ENCODE data around the gene BCKDHB.

Gene BCKDHB

DNA sequence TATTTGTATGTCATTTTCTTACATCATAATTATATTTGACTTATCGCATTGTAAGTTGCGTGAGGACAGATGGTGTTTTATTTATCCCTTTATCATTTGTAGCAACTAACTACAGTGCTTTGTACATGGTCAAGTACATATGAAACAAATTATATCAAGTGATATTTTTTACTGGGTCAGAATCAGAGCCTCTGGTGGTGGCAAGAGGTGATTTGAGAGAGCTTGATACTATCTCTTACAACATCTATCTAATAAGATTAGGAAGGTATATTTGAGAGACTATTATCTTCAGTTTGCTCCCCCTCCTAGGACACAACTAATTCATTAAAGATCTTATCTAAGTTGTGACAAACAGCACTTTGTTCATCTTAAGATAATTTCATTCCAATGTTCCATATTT is 47.7 kb downstream of the BCKDHB start:
- Histone ChIP-seq H3K36me3 (ENCODE audit: insufficient read depth, low read length) (no peaks in the 10 kb centered on the region), H3K4me2 (ENCODE audit: low read length) (no peak overlapping the region), H3K9ac (ENCODE audit: low read depth, low read length) (no peak overlapping the region), H3K4me3 (ENCODE audit: low read length) (no peak overlapping the region), H3K27me3 (ENCODE audit: control insufficient read depth, insufficient read depth, low read length) (no peaks in the 10 kb centered on the region), H3K4me1 (ENCODE audit: control insufficient read depth, insufficient read depth, low read length) (no peaks in the 10 kb centered on the region), H3K9me3 (replicated peaks; ENCODE audit: low read length) (no peaks in the 10 kb centered on the region)

DNA sequence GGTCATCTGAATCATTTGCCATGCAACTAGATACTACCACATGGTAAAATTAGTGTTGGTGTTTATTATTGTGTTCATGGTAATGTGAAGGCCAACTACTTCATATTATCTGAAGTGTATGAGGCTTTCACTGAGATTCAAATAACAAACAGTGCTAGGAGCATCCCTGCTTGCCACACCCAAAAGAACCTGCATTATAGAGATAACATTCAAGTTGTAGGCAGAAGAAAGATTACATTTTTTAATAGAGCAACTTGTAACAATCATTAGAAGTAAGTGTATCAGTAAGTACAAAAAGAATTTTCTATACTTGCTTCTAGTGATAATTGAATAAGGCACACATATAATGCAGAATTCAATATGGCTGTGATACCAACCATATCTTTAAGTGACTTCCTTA is 49.8 kb downstream of the BCKDHB start:
- no peaks in the 10 kb centered on the region for H3K27me3 ChIP-seq (ENCODE audit: control insufficient read depth, insufficient read depth, low read length)
- H3K9me3 ChIP-seq (replicated peaks; ENCODE audit: low read length) = no peaks in the 10 kb centered on the region
- H3K4me1 ChIP-seq (ENCODE audit: control insufficient read depth, insufficient read depth, low read length) = no peaks in the 10 kb centered on the region
- H3K4me2 ChIP-seq (ENCODE audit: low read length) = no peak overlapping the region
- H3K36me3 ChIP-seq (ENCODE audit: insufficient read depth, low read length) = no peaks in the 10 kb centered on the region
- H3K4me3 ChIP-seq (ENCODE audit: low read length) = no peak overlapping the region
- no peak overlapping the region for H3K9ac ChIP-seq (ENCODE audit: low read depth, low read length)

DNA sequence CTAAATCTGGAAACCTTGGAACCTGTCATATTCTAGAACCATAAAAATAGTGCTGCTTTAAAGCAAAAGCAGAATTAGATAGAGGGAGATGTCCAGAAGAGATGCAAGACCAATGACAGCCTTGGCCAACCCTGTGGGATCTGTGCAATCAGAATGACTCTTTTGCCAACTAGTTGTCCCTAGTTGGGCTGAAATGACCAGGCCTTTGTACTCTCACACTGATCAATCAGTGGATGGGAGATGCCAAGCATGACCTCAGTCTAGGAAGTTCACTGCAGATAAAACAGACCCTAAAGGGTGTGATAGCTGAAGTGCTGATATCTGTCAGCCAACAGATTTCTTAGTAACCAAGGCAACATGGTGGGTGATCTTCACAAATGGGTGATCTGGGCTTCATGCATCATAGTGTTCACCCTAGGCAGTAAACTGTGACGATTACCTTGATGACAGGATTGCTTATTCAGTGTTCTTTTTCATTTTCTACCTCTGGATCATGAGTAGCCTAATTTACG is 52.1 kb downstream of the BCKDHB start:
- H3K27me3 ChIP-seq (ENCODE audit: control insufficient read depth, insufficient read depth, low read length) = no peaks in the 10 kb centered on the region
- no peak overlapping the region for H3K9ac ChIP-seq (ENCODE audit: low read depth, low read length)
- peaks cover 5% of the 10 kb centered on the region for H3K4me1 ChIP-seq (ENCODE audit: control insufficient read depth, insufficient read depth, low read length)
- no peaks in the 10 kb centered on the region for H3K36me3 ChIP-seq (ENCODE audit: insufficient read depth, low read length)
- H3K4me2 ChIP-seq (ENCODE audit: low read length) = no peak overlapping the region
- no peaks in the 10 kb centered on the region for H3K9me3 ChIP-seq (replicated peaks; ENCODE audit: low read length)
- H3K4me3 ChIP-seq (ENCODE audit: low read length) = no peak overlapping the region

DNA sequence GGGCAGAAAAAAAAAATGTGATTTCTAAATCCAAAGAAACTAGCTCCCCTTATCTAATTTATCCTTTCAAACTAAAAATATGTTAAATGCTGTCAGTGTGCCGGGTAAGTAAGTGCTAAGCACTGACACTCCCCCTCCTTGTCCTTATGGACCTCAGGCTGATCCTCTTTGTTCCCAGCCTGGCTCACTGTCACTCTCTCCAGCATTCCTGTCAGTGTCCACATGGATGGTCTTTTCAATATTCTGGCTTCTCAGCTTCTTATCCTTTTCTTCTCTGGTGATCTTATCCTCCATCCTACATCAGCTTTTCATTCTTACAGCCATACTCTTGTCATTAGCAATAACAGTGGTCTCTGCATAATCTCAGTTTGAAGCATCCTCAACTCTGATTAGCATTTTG is 55.0 kb downstream of the BCKDHB start:
- no peak overlapping the region for H3K9ac ChIP-seq (ENCODE audit: low read depth, low read length)
- H3K4me2 ChIP-seq (ENCODE audit: low read length) = no peak overlapping the region
- H3K27me3 ChIP-seq (ENCODE audit: control insufficient read depth, insufficient read depth, low read length) = no peaks in the 10 kb centered on the region
- H3K4me1 ChIP-seq (ENCODE audit: control insufficient read depth, insufficient read depth, low read length) = peaks cover 30% of the 10 kb centered on the region
- no peaks in the 10 kb centered on the region for H3K9me3 ChIP-seq (replicated peaks; ENCODE audit: low read length)
- H3K4me3 ChIP-seq (ENCODE audit: low read length) = no peak overlapping the region
- no peaks in the 10 kb centered on the region for H3K36me3 ChIP-seq (ENCODE audit: insufficient read depth, low read length)

DNA sequence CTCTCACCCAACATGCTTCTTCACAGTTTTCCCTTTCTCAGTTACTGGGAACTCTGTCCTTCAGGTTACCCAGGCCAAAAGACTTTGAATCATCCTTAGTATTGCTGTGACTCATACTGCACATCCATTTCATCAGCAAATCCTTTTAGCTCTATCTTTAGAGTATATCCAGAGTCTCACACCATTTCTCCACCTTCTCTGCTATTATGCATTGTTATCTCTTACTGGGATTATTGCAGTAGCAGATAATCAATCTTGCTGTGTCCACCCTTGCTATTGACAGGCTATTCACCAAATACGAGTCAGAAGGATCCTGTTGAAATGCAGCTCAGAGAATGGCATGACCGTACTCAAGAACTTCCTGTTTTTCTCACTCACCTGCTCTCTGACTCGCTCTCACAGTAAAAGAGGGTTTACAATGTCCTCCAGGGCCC is 57.3 kb downstream of the BCKDHB start:
- H3K9ac ChIP-seq (ENCODE audit: low read depth, low read length) = peak overlapping the region; percentile 48
- H3K4me3 ChIP-seq (ENCODE audit: low read length) = peak overlapping the region; percentile 26
- H3K4me2 ChIP-seq (ENCODE audit: low read length) = peak overlapping the region; percentile 50
- peaks cover 30% of the 10 kb centered on the region for H3K4me1 ChIP-seq (ENCODE audit: control insufficient read depth, insufficient read depth, low read length)
- H3K36me3 ChIP-seq (ENCODE audit: insufficient read depth, low read length) = no peaks in the 10 kb centered on the region
- H3K9me3 ChIP-seq (replicated peaks; ENCODE audit: low read length) = no peaks in the 10 kb centered on the region
- H3K27me3 ChIP-seq (ENCODE audit: control insufficient read depth, insufficient read depth, low read length) = no peaks in the 10 kb centered on the region

DNA sequence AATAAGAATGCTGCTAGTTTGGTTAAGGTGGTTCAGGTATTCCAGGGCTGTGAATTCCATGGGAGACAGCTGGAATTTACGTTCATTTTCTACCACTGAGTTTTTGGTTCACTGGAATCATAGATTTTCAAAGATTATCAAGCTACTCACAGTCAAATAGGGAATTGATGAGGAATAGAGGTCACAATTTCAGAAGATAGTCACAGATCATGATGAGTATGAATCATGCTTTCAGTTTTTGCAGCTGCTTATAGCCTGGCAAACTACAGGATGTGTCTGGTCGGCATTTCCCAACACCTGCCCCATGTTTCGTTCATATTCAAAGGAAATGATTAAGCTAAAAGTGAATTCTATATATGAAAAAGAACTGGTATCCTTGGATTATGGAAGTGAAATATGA is 58.7 kb downstream of the BCKDHB start:
- Histone ChIP-seq H3K4me1 (ENCODE audit: control insufficient read depth, insufficient read depth, low read length) (peaks cover 30% of the 10 kb centered on the region), H3K4me3 (ENCODE audit: low read length) (no peak overlapping the region), H3K9me3 (replicated peaks; ENCODE audit: low read length) (no peaks in the 10 kb centered on the region), H3K4me2 (ENCODE audit: low read length) (peak overlapping the region; percentile 48), H3K36me3 (ENCODE audit: insufficient read depth, low read length) (no peaks in the 10 kb centered on the region), H3K27me3 (ENCODE audit: control insufficient read depth, insufficient read depth, low read length) (no peaks in the 10 kb centered on the region), H3K9ac (ENCODE audit: low read depth, low read length) (peak overlapping the region; percentile 49)

DNA sequence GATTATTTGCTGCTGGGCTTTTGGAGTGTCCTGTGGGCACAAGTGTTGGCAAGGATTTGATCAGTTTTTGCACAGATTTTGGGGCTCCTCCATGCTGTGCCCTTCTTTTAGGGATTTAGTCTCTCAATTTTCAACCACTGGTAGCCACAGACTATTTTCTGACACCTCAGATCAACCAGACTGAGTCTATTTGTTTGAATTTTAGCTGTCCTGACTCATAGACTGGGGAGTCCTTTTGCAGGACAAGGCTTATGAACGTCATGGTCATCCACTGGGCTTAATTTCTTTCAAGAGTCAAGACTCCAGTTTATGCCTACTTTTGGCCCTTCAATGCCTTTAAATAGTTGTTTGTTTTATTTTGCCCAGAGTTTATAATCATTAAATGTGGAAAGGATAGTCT is 59.3 kb downstream of the BCKDHB start:
- H3K4me1 ChIP-seq (ENCODE audit: control insufficient read depth, insufficient read depth, low read length) = peaks cover 30% of the 10 kb centered on the region
- no peaks in the 10 kb centered on the region for H3K9me3 ChIP-seq (replicated peaks; ENCODE audit: low read length)
- H3K9ac ChIP-seq (ENCODE audit: low read depth, low read length) = peak overlapping the region; percentile 49
- no peaks in the 10 kb centered on the region for H3K36me3 ChIP-seq (ENCODE audit: insufficient read depth, low read length)
- H3K4me2 ChIP-seq (ENCODE audit: low read length) = peak overlapping the region; percentile 20
- no peaks in the 10 kb centered on the region for H3K27me3 ChIP-seq (ENCODE audit: control insufficient read depth, insufficient read depth, low read length)
- H3K4me3 ChIP-seq (ENCODE audit: low read length) = no peak overlapping the region

DNA sequence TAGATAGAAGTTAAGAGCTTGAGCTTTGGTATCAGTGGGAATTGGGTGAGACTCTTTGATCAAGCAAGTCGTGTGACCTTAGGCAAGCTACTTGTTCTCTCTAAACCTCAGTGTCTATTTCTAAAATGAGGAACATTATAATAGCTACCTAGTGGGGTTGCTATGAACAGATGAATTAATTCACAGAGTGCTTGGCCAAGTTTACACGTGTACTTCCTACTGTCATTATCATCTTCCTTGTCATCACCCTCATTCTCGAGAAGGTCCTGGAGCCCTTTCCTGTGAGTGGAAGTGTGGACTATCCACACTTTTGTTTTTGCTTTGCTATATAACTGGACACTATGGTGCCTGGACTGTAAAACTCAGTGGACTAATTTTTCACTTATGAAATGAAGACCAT is 64.0 kb downstream of the BCKDHB start:
- H3K36me3 ChIP-seq (ENCODE audit: insufficient read depth, low read length) = no peaks in the 10 kb centered on the region
- no peaks in the 10 kb centered on the region for H3K27me3 ChIP-seq (ENCODE audit: control insufficient read depth, insufficient read depth, low read length)
- no peak overlapping the region for H3K4me3 ChIP-seq (ENCODE audit: low read length)
- no peaks in the 10 kb centered on the region for H3K9me3 ChIP-seq (replicated peaks; ENCODE audit: low read length)
- H3K4me1 ChIP-seq (ENCODE audit: control insufficient read depth, insufficient read depth, low read length) = peaks cover 20% of the 10 kb centered on the region
- H3K4me2 ChIP-seq (ENCODE audit: low read length) = no peak overlapping the region
- no peak overlapping the region for H3K9ac ChIP-seq (ENCODE audit: low read depth, low read length)

DNA sequence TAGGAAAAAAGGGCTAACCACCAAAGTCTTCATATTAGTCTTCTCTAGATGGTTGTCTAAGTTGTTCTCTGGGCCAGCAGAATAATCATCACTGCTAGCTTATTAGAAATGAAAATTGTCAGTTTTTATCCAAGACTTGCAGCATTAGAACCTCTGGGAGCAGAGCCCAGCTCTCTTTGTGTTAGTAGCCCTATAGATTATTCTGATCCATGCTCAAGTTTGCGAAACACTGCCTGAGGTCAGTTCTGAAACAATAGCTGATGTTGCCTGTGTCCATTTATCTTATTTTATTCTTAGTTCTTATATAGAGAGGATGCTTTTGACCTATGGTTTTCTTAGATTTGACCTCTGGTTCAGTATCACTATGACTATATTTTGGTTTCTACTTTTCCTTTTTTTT is 66.9 kb downstream of the BCKDHB start:
- H3K4me2 ChIP-seq (ENCODE audit: low read length) = no peak overlapping the region
- H3K9me3 ChIP-seq (replicated peaks; ENCODE audit: low read length) = no peaks in the 10 kb centered on the region
- H3K4me3 ChIP-seq (ENCODE audit: low read length) = no peak overlapping the region
- H3K9ac ChIP-seq (ENCODE audit: low read depth, low read length) = no peak overlapping the region
- H3K27me3 ChIP-seq (ENCODE audit: control insufficient read depth, insufficient read depth, low read length) = no peaks in the 10 kb centered on the region
- no peaks in the 10 kb centered on the region for H3K36me3 ChIP-seq (ENCODE audit: insufficient read depth, low read length)
- peaks cover 19% of the 10 kb centered on the region for H3K4me1 ChIP-seq (ENCODE audit: control insufficient read depth, insufficient read depth, low read length)

DNA sequence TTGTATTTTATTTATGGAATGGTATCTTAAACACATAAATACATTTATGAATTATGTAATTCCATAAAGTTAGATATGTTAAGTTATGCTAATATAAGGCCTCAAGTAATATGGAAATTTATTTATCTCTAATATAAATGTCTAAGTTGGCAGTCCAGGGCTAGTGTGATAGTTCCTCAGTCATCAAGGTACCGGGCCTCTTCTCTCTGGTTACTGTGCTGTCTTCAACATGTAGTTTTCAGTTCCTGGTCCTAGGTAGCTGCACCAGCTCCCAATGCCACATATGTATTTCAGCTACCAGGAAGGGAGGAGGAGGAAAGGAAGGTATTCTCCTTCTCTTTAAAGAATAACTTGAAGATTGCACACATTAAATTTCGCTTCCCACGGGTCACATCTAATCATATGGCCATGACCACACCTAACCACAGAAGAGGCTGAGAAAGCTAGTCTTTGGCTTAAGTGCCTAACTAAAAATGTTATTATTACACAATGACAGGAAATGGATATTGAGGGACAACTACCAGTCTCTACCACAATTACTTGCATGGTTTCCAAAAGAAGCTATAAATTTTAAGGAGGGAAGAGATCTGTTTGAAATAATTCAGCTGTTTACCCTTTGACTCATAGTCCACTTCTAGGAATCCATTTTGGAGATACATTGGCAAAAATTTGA is 68.6 kb downstream of the BCKDHB start:
- H3K27me3 ChIP-seq (ENCODE audit: control insufficient read depth, insufficient read depth, low read length) = no peaks in the 10 kb centered on the region
- H3K4me3 ChIP-seq (ENCODE audit: low read length) = no peak overlapping the region
- H3K9me3 ChIP-seq (replicated peaks; ENCODE audit: low read length) = no peaks in the 10 kb centered on the region
- H3K9ac ChIP-seq (ENCODE audit: low read depth, low read length) = no peak overlapping the region
- H3K4me1 ChIP-seq (ENCODE audit: control insufficient read depth, insufficient read depth, low read length) = peaks cover 19% of the 10 kb centered on the region
- H3K36me3 ChIP-seq (ENCODE audit: insufficient read depth, low read length) = no peaks in the 10 kb centered on the region
- peak overlapping the region; percentile 34 for H3K4me2 ChIP-seq (ENCODE audit: low read length)

DNA sequence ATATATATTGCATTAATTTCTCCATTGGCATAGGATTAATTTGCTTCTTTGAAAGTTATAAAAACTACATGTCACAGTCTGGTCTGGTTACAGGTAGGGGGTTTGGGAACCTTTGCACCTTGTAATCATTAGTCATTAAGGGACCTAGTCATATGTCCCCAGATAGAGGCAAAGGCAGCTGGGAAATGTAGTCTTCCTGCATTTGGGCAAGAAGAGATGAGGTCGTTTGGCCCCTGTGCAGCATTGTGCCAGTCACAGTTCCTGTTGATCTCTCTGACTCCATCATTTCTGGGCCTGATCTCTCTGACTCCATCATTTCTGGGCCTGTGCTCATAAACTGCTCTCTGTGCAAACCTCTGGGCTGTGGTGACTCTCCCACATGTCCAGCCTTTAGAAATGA is 73.2 kb downstream of the BCKDHB start:
- no peak overlapping the region for H3K9ac ChIP-seq (ENCODE audit: low read depth, low read length)
- peaks cover 39% of the 10 kb centered on the region for H3K4me1 ChIP-seq (ENCODE audit: control insufficient read depth, insufficient read depth, low read length)
- H3K36me3 ChIP-seq (ENCODE audit: insufficient read depth, low read length) = no peaks in the 10 kb centered on the region
- H3K4me2 ChIP-seq (ENCODE audit: low read length) = no peak overlapping the region
- H3K27me3 ChIP-seq (ENCODE audit: control insufficient read depth, insufficient read depth, low read length) = no peaks in the 10 kb centered on the region
- H3K9me3 ChIP-seq (replicated peaks; ENCODE audit: low read length) = no peaks in the 10 kb centered on the region
- H3K4me3 ChIP-seq (ENCODE audit: low read length) = no peak overlapping the region

DNA sequence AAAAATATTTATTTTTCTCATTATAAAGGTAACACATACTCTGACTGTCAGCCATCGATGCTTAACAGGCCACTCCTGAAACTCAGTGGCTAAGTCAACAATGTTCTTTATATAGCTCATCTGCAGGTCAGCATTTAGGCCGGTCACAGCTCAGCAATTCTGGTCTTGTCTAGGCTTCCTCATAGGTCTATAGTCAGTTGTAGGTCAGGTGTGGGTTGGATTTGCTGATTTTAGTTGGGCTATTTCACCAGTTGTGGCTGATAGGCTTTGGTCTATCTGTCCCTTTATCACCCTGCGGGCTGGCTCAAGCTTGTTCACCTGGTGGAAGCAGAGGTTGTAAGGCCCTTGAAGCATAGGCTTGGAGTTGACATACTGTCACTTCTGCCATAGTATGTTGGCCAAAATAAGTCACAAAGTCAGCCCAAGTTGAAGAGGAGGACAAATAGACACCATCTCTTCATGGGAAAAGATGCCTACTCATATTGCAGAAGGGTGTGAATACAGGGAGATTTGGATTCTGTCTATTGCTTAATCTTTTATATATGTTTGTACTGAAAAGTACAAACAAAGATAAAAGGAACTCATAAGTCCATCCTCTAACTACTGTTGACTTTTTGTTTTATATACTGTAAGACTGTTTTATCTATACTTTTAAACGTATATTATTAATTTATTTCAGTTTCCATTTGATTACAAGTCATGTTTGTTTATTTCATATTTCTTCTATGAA is 75.0 kb downstream of the BCKDHB start:
- H3K9ac ChIP-seq (ENCODE audit: low read depth, low read length) = no peak overlapping the region
- no peaks in the 10 kb centered on the region for H3K36me3 ChIP-seq (ENCODE audit: insufficient read depth, low read length)
- H3K27me3 ChIP-seq (ENCODE audit: control insufficient read depth, insufficient read depth, low read length) = no peaks in the 10 kb centered on the region
- no peaks in the 10 kb centered on the region for H3K9me3 ChIP-seq (replicated peaks; ENCODE audit: low read length)
- peak overlapping the region; percentile 68 for H3K4me2 ChIP-seq (ENCODE audit: low read length)
- no peak overlapping the region for H3K4me3 ChIP-seq (ENCODE audit: low read length)
- H3K4me1 ChIP-seq (ENCODE audit: control insufficient read depth, insufficient read depth, low read length) = peaks cover 27% of the 10 kb centered on the region

Data from skeletal muscle satellite cell (primary cell).